DOHH2 (cell line): ENCODE measurements around the gene WWOX.

ENCODE experiments used
- EZH2phosphoT487 ChIP-seq: fragments of 200-600 bp; sonication (generic); IDR thresholded peaks from 2 replicates; pipeline ENCODE4 v1.6.1; 2017; ENCODE audit warnings: borderline replicate concordance, mild to moderate bottlenecking, antibody characterized with exemption, low read length, moderate library complexity, mixed read lengths
- TF ChIP-seq, protein P1 (sequence below): fragments of 200-600 bp; sonication (generic); IDR thresholded peaks from one replicate; pipeline ENCODE4 v1.5.1; 2014; ENCODE audit warnings: antibody characterized with exemption, mild to moderate bottlenecking, low read depth, low read length; ENCODE audit not compliant: poor library complexity, severe bottlenecking

DNA sequence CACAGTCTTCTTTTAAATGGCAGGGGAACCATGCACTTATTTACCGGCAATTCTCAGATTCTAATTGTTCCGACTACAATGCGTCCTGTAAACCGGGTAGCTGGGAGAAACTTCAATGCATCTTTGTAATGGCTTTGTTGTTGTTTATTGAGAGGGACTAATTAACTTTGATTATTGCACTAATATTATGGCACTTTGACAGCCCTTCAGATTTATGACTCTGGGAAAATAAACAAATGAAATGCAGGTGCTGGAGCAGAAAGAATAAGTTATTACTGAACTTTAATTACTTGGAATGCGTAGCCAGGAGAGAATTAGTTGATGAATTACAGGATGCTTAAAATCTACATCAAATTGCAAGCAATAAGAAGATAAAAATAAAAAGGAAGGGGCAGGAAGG is 77.0 kb downstream of the WWOX start:
- TF ChIP-seq, protein P1, sequence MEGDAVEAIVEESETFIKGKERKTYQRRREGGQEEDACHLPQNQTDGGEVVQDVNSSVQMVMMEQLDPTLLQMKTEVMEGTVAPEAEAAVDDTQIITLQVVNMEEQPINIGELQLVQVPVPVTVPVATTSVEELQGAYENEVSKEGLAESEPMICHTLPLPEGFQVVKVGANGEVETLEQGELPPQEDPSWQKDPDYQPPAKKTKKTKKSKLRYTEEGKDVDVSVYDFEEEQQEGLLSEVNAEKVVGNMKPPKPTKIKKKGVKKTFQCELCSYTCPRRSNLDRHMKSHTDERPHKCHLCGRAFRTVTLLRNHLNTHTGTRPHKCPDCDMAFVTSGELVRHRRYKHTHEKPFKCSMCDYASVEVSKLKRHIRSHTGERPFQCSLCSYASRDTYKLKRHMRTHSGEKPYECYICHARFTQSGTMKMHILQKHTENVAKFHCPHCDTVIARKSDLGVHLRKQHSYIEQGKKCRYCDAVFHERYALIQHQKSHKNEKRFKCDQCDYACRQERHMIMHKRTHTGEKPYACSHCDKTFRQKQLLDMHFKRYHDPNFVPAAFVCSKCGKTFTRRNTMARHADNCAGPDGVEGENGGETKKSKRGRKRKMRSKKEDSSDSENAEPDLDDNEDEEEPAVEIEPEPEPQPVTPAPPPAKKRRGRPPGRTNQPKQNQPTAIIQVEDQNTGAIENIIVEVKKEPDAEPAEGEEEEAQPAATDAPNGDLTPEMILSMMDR = no peak
- no peak for TF ChIP-seq EZH2phosphoT487
